Stimulated activated CD8-positive, alpha-beta memory T cell treated with anti-CD3 and anti-CD28 coated beads, Interleukin-2, amount 100 ng/mL, for 1 hour (primary cell): ENCODE data around the gene RHOU.

Experiments
- DNase-seq, 2 donors: peaks; one replicate each; pipeline ENCODE4 v3.0.0-alpha.2; 2020; ENCODE audit warnings: low read depth in 2 of 2

The RHOU gene

DNA sequence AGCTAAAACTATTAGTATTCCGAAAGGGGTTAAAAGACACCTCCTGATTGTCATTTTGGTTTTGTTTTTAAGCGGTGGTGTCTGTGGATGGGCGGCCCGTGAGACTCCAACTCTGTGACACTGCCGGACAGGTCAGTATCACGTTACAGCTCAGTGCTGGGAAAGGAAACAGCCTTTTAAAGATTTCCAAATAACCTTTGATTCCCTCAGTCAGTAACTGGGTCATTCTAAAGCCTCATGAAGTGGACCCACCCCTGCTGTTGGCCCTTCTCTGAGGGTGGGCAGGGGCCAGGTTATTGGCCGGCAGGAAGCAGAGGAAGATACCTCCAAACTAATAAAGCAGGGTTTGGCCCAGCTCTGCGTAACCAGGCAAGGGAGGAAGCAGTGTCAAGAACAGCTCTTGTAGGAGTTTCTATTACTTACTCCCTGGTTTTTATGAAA lies 2.3 kb downstream of the RHOU start:
- no peak for DNase-seq

- no peak for DNase-seq
Observed at GRCh38 chr1:228739826-228740225, 4.5 kb downstream of the RHOU start.

DNA sequence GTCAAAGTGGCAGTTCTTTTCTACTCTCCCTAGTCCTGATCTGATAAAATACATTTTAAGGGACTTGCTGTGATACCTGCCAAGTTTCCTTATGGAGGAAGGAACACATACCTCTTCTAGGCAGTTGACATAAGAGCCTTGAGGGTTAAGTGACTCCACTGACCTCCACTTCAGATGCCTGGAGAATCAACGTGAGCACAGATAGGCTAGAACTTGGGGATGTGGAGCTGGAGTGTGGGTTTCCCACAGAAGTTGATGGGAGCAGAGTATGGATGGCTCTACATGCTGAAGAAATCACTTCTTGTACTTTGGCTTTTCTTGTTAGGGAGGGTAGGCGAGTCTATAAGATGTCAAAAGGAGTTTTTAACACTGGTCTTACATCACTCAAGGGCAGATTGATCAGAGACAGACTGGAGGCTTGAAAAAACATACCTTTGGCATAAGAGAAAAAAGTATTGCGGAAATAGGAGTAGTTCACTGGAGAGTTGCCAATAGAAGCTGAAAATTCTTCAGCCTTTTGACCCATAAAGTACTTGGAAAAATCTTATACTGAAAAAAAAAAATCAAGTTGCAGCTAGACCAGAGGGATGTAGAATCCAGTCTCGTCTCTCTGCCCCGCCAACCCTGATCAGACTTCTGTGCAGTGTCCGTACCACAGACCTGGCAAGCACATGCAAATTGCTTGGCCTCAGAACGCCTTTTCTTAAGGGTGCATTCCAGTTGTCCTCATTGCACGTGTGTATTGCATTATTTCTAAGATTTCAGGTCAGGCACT lies 5.5 kb downstream of the RHOU start:
- DNase-seq: no peak

DNA sequence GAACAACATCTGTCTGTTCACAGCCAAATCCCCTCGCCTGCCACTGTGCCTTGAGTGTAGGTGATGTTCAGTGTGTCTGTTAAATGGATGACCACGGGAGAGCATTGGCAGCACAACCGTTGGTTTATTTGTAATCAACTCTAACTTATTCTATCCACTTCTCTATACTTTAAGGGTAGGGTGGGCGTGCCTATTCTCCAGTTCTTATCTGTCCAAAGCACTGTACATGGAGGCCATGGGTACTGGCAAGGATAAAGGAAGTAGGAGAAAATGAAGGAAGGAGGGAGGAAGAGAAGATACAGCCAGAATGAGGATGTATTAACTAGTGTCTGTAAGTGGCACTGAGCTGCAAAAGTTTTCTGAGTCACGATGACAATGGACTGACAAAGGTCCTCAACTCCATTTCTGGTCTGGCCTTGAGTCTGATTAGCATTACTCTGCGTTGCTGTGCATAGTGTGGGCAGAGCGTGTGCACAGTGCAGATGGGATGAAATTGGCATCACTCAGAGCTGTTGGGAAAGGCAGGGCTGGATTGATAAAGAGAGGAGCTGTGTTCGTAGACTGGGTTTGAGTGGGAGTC lies 7.1 kb downstream of the RHOU start:
- DNase-seq: no peak

DNA sequence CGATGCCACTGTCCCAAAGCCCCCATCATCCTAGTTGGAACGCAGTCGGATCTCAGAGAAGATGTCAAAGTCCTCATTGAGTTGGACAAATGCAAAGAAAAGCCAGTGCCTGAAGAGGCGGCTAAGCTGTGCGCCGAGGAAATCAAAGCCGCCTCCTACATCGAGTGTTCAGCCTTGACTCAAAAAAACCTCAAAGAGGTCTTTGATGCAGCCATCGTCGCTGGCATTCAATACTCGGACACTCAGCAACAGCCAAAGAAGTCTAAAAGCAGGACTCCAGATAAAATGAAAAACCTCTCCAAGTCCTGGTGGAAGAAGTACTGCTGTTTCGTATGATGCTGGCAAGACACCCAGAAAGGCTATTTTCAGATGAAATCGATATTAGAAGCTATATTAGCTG lies 8.1 kb downstream of the RHOU start:
- no peak for DNase-seq

DNA sequence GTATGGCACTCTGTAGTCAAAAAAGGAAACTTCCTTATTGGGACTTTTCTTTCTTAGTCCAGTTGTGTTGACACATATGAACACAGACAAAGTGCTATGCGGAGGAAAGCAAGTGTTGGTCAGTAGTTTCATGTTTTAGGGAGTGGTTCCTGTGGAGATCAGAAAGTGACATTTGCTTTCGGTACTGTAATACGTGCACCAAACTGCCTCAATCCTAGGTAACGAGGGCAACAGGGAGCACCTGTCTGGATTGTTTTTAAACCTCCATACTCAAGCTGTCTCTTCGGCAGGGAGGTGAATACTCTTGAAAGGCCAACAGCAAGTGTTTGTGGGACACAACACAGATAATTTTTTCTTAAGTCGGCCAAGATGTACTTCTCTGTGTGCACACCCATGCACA lies 9.1 kb downstream of the RHOU start:
- DNase-seq: no peak

DNA sequence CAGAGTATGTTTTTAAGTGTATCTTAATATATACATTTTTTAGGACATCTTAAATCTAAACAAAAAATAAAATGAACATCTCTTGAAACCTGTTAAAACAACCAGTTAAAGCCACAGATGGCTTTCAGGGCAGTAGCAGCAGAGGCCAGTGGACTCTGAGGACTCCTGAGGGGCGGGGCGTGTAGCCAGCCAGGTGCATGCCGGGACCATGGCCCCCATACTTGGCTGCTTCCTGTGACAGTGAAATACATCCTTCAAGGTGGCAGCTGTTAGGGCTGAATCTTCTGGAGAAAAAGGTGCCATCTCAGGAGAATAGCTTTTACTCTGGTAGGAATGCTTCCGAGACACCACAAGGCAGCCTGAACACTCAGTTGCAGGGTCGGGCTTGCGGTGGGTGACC lies 9.6 kb downstream of the RHOU start:
- no peak for DNase-seq

GRCh38 chr1:228745497-228745896 lies 10.2 kb downstream of the RHOU start:
- DNase-seq: no peak

DNA sequence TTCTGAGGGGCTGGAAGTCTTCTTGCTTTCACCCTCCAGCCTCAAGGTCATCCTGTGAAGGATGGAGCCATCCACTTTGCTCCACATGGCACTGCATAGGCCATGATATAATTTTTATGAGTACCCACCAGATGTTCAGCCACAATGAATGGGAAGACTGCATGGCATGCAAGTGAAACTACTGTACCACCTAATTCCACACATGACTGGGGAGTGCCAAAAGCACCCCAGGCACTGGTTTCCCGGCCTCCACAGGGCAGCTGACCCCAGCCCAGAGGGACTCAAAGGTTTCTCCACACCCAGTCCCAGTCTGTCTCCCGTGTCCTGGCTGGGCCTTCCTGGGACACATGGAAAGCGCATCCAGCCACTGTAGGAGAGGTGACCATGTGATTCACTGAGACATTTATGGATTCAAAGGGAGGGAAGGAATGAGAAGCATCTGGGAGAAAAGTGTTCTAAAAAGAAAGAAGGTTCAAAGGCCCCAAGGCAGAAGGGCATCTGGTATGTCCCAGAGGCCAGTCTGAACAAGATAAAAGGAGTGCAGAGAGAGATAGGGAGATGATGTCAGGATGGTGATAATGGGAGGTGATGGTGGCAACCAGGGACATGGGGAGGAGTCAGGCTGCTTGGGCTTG lies 12.1 kb downstream of the RHOU start:
- no peak for DNase-seq

- no peak for DNase-seq
Observed at GRCh38 chr1:228748029-228748428, 12.8 kb downstream of the RHOU start.

DNA sequence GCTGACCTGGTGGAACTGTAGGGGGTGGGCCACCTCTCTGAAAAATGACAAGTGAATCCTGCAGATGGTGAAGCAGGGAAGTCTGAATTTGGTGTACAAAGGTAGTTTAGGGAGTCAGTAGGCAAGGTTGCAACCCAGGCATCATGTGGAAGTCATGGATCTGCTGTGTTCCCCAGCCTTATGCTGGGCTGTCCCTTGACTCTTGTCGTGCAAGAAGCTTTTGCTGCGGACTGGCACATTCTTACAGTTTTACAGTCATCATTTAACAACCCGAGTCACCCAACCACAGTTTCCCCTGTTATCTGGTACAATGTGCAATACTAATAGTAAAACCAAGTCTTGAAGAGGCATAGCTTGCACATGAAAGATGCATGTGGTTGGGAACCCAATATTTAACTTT lies 13.2 kb downstream of the RHOU start:
- no peak for DNase-seq

DNA sequence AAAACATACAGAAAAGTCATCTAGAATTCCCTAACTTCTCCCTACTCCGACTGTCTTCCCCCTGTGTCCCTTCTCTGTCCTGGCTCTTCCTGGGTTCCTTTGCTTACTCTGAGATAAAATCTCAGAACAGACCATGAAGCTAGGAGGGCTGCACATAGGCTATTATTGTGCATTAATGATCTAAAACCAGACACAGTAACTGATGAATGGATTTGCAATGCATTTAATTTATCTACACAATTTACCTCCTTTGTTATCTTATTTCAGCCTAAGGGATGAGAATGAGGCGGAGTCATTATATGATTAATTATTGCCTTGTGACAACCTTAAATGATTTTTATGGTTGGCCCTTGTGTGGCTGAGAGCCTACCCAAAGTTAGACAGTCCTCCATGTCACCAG lies 14.5 kb downstream of the RHOU start:
- no peak for DNase-seq

DNA sequence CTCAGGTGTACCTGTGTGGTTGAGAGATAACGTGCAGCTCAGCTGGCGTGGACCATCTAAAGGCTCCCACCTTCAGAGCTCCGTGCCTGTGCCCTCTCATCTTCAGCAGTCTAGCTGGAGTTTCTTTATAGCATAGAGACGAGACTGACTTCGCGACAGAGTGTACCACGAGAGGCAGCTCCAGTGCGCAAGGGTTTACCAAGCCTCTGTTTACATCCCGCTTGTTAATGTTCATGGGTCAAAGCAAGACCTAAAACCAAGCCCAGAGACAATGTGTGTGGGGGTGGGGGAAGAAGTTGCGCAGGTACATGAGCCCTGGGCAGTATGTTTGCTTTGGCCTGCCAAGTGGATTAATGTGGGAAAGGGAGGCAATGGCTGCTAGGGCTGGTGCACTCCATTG lies 15.6 kb downstream of the RHOU start:
- no peak for DNase-seq

GRCh38 chr1:228751360-228752098 lies 16.2 kb downstream of the RHOU start:
- no peak for DNase-seq

DNA sequence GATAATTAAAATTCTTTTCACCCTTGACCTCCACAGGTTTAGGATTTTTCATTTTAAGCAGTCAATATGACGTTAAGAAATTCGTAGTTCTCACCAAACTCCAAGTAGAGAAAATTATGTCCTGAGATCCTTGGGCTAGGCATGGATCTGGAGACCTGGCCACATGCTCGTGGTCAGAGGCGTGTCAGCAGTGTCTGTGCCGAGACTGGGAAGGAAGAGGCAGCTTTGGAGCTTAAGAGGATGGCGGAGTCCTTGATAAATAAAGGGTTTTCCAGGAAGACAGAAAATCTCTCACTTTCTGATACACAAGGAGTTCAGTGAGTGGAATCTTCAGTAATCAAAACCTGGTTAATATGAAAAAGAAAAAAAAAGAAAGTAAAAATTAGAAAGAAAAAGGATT lies 17.0 kb downstream of the RHOU start:
- DNase-seq: no peak

- DNase-seq: no peak
Observed at GRCh38 chr1:228752675-228753265, 17.5 kb downstream of the RHOU start.

DNA sequence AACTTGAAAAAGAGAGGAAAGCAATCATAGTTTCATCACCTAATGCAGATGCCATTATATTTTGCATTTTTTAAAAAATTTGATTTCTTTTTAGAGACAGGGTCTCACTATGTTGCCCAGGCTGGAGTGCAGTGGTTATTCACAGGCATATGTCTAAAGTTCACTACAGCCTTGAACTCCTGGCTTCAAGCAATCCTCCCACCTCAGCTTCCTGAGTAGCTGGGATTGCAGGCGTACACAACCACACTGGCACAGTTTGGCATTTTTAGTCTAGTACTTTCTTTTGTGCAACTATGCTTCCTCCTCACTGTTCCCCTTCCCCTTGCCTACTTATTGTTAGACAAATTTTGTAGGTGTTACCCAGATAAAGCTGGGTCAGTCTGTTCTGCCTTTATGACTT lies 18.0 kb downstream of the RHOU start:
- DNase-seq: no peak

DNA sequence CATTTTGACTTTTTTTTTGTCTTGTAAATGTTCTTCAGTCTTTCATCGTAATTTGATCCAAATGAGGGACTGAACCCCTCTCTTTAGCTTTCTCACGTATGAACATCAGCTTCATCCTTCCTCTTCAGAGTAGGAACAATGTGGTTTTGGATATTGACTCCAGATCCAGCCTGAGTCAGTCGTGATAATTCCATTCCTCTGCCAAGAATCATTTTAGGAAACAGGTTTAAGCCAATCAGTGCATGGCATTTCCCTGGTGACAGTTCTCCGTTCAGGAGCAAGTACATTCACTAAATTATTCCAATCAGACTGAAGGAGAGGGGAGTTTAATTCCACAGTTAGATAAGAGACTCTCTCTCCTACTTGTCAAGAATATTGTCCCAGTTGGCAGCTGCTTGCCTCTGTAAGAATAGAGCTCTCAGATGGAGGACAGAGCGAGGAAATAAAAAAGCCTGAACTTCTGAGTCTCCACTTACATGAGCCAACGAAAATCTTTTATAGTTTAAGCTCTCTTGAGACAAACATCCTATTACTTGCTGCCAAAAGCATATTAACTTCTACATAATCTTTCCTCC lies 18.6 kb downstream of the RHOU start:
- DNase-seq: no peak

- no peak for DNase-seq
Observed at GRCh38 chr1:228754646-228755268, 19.5 kb downstream of the RHOU start.

DNA sequence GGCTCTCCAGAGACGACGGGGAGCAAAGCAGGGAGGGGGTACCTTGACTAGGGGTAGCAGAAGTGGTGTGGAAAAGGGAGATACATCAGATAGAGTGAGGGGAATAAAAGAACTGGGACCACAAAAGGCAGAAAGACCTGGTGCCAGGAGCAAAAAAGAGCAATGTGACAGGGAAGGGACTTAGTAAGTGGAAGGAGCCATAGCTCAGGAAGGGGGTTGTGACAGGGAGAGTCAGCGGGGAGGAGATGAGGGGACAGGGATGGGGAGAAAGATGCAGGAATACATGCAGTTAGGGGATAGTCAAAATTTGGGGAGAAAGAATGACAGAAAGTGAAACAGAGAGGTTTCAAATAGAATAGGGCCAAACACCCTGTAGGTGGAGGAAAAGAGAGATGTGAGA lies 20.5 kb downstream of the RHOU start:
- DNase-seq: no peak

DNA sequence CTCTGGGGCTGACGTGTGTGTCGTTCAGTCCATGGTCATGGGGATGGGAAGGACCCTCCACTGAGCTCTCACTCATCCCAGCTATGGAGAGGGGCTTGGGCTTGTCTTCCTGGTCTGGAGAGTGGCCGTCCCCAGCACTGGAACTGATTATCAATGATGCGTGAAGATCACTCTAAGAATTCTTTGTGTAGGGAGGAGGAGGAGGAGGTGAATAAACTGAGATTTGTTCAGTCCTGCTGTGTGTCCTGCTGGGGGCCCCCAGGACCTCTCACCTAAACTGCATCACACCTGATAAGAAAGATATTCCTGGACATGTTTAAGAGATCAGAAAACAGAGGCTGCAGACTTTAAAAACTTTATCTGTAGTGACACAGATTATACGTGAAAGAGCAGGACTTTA lies 21.2 kb downstream of the RHOU start:
- DNase-seq: no peak
